ENCODE results near the gene STK17A.

DNA sequence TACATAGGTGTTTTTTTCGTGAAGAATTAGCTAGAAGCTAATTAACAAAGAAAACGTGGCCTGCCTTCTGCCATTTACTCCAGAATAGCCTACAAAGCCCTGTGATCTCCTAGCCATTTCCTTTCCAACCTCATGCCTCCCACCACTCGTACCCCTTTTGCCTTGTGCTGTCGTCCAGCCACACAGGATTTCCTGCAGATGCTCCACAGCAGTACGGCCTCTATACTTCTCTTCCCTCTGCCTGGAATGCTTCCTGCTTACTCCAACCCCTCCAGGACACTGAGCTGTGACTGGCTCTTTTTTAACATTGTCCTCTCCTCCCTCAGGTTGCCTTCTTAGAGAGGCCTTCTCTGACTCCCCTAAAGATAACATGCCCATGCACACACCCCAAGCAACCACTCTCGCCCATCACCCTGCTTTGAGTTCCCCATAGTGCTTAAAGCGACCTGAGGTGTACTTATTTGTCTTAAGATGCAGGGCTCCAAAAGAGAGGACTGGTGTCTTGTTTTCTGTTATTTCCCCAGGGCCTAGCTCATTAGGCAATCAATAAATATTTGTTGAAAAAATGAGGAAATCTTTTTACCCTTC, 32.7 kb downstream of the STK17A start:
- TF ChIP-seq, protein P1, sequence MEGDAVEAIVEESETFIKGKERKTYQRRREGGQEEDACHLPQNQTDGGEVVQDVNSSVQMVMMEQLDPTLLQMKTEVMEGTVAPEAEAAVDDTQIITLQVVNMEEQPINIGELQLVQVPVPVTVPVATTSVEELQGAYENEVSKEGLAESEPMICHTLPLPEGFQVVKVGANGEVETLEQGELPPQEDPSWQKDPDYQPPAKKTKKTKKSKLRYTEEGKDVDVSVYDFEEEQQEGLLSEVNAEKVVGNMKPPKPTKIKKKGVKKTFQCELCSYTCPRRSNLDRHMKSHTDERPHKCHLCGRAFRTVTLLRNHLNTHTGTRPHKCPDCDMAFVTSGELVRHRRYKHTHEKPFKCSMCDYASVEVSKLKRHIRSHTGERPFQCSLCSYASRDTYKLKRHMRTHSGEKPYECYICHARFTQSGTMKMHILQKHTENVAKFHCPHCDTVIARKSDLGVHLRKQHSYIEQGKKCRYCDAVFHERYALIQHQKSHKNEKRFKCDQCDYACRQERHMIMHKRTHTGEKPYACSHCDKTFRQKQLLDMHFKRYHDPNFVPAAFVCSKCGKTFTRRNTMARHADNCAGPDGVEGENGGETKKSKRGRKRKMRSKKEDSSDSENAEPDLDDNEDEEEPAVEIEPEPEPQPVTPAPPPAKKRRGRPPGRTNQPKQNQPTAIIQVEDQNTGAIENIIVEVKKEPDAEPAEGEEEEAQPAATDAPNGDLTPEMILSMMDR (IDR thresholded peaks at IDR 0.05; ENCODE audit: borderline replicate concordance, extremely low read depth, low read length, poor library complexity, severe bottlenecking) = no peak
- TF ChIP-seq EZH2 (IDR thresholded peaks at IDR 0.05; ENCODE audit: borderline replicate concordance, low read depth, low read length, severe bottlenecking) = no peak
